Cardiac septum (tissue), 1 donor: Measurements from ENCODE around the gene COLEC12. TPM values are rescaled to one million over a fixed set of nuclear protein-coding genes. Genes with fewer than 3 reads are reported as not detected.

Experiments used
- DNase-seq: peaks from one replicate; pipeline ENCODE4 v3.0.0-alpha.2; 2020; ENCODE audit warnings: low spot score
- intact Hi-C: fragments of 100-400 bp; cut with DNase I; formaldehyde crosslinking; loops from one replicate; pipeline ENCODE4 v1.14.0; 2022
- long read RNA-seq: library from polyadenylated mRNA; unstranded; transcript quantifications from one replicate; pipeline ENCODE4 v2.0.0, GENCODE V29; 2021
- total RNA-seq: library from RNA; stranded (reverse); fragmentation: NEBNext Ultra II Directional; extraction: Animal tissue kit (Norgen Biotek cat#: 25700); gene quantifications from one replicate; pipeline ENCODE4 v1.2.1, GENCODE V29; 2021
- donor health status: DM: no; HTN: no; CAD: no.

COLEC12 gene
- 5.5 TPM for total RNA-seq
- long read RNA-seq, full-length matches to known transcripts: 4 of 6 reads
- long read RNA-seq, partial matches to known transcripts: 1 of 6 reads
- long read RNA-seq, other reads (novel, unspliced or antisense): 1 of 6 reads

- intact Hi-C loops: no loop called here
- DNase-seq: no peak
Measured at GRCh38 chr18:500632-501405, at the start of gene COLEC12. TSS of gene COLEC12 (minus strand) at chr18:500701. CDS start at chr18:500514, 187 bp downstream.

GRCh38 chr18:549967-550366 is 49.5 kb upstream of the COLEC12 start:
- intact Hi-C loops: no loop called here

GRCh38 chr18:543447-544078 is 43.1 kb upstream of the COLEC12 start:
- no peak for DNase-seq
- intact Hi-C loops: no loop called here

More at GRCh38 chr18:549967-550366, 49.5 kb upstream of the COLEC12 start:
- no peak for DNase-seq

- intact Hi-C loops: no loop called here
- no peak for DNase-seq
Measured at GRCh38 chr18:533995-534601, 33.6 kb upstream of the COLEC12 start.

GRCh38 chr18:532632-533031 is 32.1 kb upstream of the COLEC12 start:
- no peak for DNase-seq
- intact Hi-C loops: no loop called here

GRCh38 chr18:532018-532417 is 31.5 kb upstream of the COLEC12 start:
- DNase-seq: no peak
- intact Hi-C loops: no loop called here

GRCh38 chr18:527146-527545 is 26.6 kb upstream of the COLEC12 start:
- intact Hi-C loops: no loop called here
- DNase-seq: no peak

- no peak for DNase-seq
- intact Hi-C loops: no loop called here
Measured at GRCh38 chr18:526681-527080, 26.2 kb upstream of the COLEC12 start.

- DNase-seq: no peak
- intact Hi-C loops: no loop called here
Measured at GRCh38 chr18:525036-525797, 24.7 kb upstream of the COLEC12 start.

GRCh38 chr18:524466-524865 is 24.0 kb upstream of the COLEC12 start:
- DNase-seq: no peak
- intact Hi-C loops: no loop called here

- DNase-seq: no peak
- intact Hi-C loops: no loop called here
Measured at GRCh38 chr18:523561-523960, 23.1 kb upstream of the COLEC12 start.

GRCh38 chr18:519019-519879 is 18.7 kb upstream of the COLEC12 start:
- intact Hi-C loops: no loop called here
- DNase-seq: no peak

- no peak for DNase-seq
- intact Hi-C loops: no loop called here
Measured at GRCh38 chr18:518081-518480, 17.6 kb upstream of the COLEC12 start.

GRCh38 chr18:515838-516237 is 15.3 kb upstream of the COLEC12 start:
- DNase-seq: no peak
- intact Hi-C loops: no loop called here

- intact Hi-C loops: no loop called here
- no peak for DNase-seq
Measured at GRCh38 chr18:515156-515815, 14.8 kb upstream of the COLEC12 start.

- intact Hi-C loops: no loop called here
- DNase-seq: no peak
Measured at GRCh38 chr18:513826-514530, 13.5 kb upstream of the COLEC12 start.

- DNase-seq: no peak
- intact Hi-C loops: no loop called here
Measured at GRCh38 chr18:512957-513356, 12.5 kb upstream of the COLEC12 start.

- DNase-seq: no peak
- intact Hi-C loops: no loop called here
Measured at GRCh38 chr18:508835-509234, 8.3 kb upstream of the COLEC12 start.
